ENCODE data around the gene UGGT1. TPM values are rescaled to one million over a fixed set of nuclear protein-coding genes. Genes with fewer than 3 reads are reported as not detected.

The UGGT1 gene
- total RNA-seq, 1 experiment from 2014 or later: 55.9 TPM

DNA sequence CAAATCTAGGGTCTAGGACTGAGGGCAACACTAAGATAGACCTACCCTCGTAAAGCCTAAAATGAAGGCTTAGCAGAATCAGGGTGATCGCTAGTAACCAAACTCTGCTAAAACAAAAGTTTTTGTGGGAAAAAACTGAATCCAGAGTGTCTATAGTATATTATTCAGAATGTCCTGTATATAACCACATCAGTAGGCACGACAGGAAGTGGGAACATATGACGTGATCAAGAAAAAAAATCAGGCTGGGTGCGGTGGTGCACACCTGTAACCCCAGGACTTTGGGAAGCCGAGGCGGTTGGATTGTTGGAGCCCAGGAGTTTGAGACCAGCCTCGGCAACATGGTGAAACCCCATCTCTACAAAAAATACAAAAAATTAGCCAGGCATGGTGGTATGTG is 106.1 kb downstream of the UGGT1 start:
- Mint-ChIP-seq H3K36me3 (ENCODE audit: insufficient read depth in 1 of 3, low read depth in 3 of 3) (peaks cover 0 to 6% (median 6%) of the 10 kb centered on the region in 3 experiments; a peak in 3 of 7 replicates), H3K27me3 (ENCODE audit: low read depth) (no peaks in the 10 kb centered on the region), H3K4me1 (peaks cover 5 to 10% of the 10 kb centered on the region in 2 experiments; a peak in 3 of 4 replicates), H3K9me3 (no peaks in the 10 kb centered on the region), H3K27ac (no peak overlapping the region), H3K4me3 (no peak overlapping the region)
- Histone ChIP-seq H3K9ac (ENCODE audit: extremely low read depth, insufficient read length, low read length) (no peak overlapping the region), H4K20me1 (ENCODE audit: control insufficient read depth, insufficient read depth, insufficient read length) (no peaks in the 10 kb centered on the region), H3T11ph (ENCODE audit: low read length) (no peak overlapping the region), H3K18ac (ENCODE audit: insufficient read length, low read depth, low read length) (no peak overlapping the region), H2BK12ac (ENCODE audit: insufficient read length, low read depth, low read length) (no peak overlapping the region), H3K23me2 (ENCODE audit: insufficient read length, low read depth, low read length, poor library complexity, severe bottlenecking) (no peaks in the 10 kb centered on the region), H2AFZ (ENCODE audit: low read length) (no peak overlapping the region), H3K4me2 (ENCODE audit: insufficient read depth, insufficient read length, low read length) (no peak overlapping the region), H3K56ac (ENCODE audit: insufficient read length, low read depth, low read length) (no peak overlapping the region), H3K79me2 (ENCODE audit: insufficient read depth, low read length) (no peaks in the 10 kb centered on the region), H3K14ac (ENCODE audit: insufficient read depth, low read length) (no peak overlapping the region), H4K8ac (replicated peaks; ENCODE audit: insufficient read length, low read depth, low read length) (no peak overlapping the region), H3K79me1 (ENCODE audit: insufficient read depth, low read depth, low read length, poor library complexity, severe bottlenecking) (no peaks in the 10 kb centered on the region), H3K23ac (ENCODE audit: insufficient read length, low read depth, low read length) (no peak overlapping the region), H2BK15ac (ENCODE audit: low read depth, low read length) (no peak overlapping the region), H4K5ac (ENCODE audit: insufficient read length, low read depth, low read length) (no peak overlapping the region), H2BK120ac (ENCODE audit: low read depth, low read length, poor library complexity, severe bottlenecking) (no peak overlapping the region), H3K27ac (ENCODE audit: insufficient read length, low read depth, low read length) (no peak overlapping the region), H2BK5ac (ENCODE audit: insufficient read length, low read length) (no peak overlapping the region), H4K91ac (ENCODE audit: insufficient read length, low read depth, low read length) (no peak overlapping the region), H3K4ac (ENCODE audit: low read depth, low read length) (no peak overlapping the region), H3K4me1 (ENCODE audit: insufficient read depth, low read length) (no peaks in the 10 kb centered on the region), H2BK20ac (ENCODE audit: low read depth, low read length, poor library complexity, severe bottlenecking) (no peak overlapping the region), H2AK5ac (ENCODE audit: insufficient read length, low read length) (no peak overlapping the region), H3K9me3 (ENCODE audit: control insufficient read depth, low read depth, low read length) (no peaks in the 10 kb centered on the region), H3K27me3 (ENCODE audit: insufficient read depth, low read length) (no peaks in the 10 kb centered on the region)
- no CpG with 5 or more reads among the region's 8 CpGs for WGBS (ENCODE audit: extremely low coverage, insufficient read length, low lambda C conversion rate)
- no peak for DNase-seq
- TF ChIP-seq, protein P1, sequence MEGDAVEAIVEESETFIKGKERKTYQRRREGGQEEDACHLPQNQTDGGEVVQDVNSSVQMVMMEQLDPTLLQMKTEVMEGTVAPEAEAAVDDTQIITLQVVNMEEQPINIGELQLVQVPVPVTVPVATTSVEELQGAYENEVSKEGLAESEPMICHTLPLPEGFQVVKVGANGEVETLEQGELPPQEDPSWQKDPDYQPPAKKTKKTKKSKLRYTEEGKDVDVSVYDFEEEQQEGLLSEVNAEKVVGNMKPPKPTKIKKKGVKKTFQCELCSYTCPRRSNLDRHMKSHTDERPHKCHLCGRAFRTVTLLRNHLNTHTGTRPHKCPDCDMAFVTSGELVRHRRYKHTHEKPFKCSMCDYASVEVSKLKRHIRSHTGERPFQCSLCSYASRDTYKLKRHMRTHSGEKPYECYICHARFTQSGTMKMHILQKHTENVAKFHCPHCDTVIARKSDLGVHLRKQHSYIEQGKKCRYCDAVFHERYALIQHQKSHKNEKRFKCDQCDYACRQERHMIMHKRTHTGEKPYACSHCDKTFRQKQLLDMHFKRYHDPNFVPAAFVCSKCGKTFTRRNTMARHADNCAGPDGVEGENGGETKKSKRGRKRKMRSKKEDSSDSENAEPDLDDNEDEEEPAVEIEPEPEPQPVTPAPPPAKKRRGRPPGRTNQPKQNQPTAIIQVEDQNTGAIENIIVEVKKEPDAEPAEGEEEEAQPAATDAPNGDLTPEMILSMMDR (conservative IDR thresholded peaks at IDR 0.05): no peak

Data from H9 (cell line).